ENCODE measurements around the gene KCNS3.
A peak's percentile ranks its signal among the peaks of the same experiment; 100 is the strongest.

The KCNS3 gene

GRCh38 chr2:17879137-17879912 is 858 bp downstream of the KCNS3 start:
- peak; percentile 64 for DNase-seq

GRCh38 chr2:17879913-17880274 is 1.4 kb downstream of the KCNS3 start:
- no peak for DNase-seq

- no peak for DNase-seq
Measured at GRCh38 chr2:17892770-17893534, 14.5 kb downstream of the KCNS3 start.

GRCh38 chr2:17894005-17894404 is 15.5 kb downstream of the KCNS3 start:
- no peak for DNase-seq

- DNase-seq = no peak
Measured at GRCh38 chr2:17894556-17894955, 16.1 kb downstream of the KCNS3 start.

GRCh38 chr2:17899871-17900270 is 21.4 kb downstream of the KCNS3 start:
- no peak for DNase-seq

GRCh38 chr2:17901246-17901645 is 22.8 kb downstream of the KCNS3 start:
- DNase-seq = no peak

GRCh38 chr2:17910980-17911379 is 32.5 kb downstream of the KCNS3 start:
- no peak for DNase-seq

- DNase-seq = no peak
Measured at GRCh38 chr2:17911491-17912260, 33.2 kb downstream of the KCNS3 start.

- no peak for DNase-seq
Measured at GRCh38 chr2:17912266-17912691, 33.8 kb downstream of the KCNS3 start.

GRCh38 chr2:17915099-17915498 is 36.6 kb downstream of the KCNS3 start:
- no peak for DNase-seq

GRCh38 chr2:17915811-17916518 is 37.5 kb downstream of the KCNS3 start:
- DNase-seq = no peak

- DNase-seq = no peak
Measured at GRCh38 chr2:17916584-17916983, 38.1 kb downstream of the KCNS3 start.

GRCh38 chr2:17918789-17919188 is 40.3 kb downstream of the KCNS3 start:
- DNase-seq = no peak

GRCh38 chr2:17930773-17931172 is 52.3 kb downstream of the KCNS3 start:
- DNase-seq = no peak

GRCh38 chr2:17933256-17933655 is 54.8 kb downstream of the KCNS3 start:
- DNase-seq = no peak

- DNase-seq = peak; percentile 80
Measured at GRCh38 chr2:17934721-17935120, 56.3 kb downstream of the KCNS3 start.

- no peak for DNase-seq
Measured at GRCh38 chr2:17935242-17935885, 56.9 kb downstream of the KCNS3 start.

- no peak for DNase-seq
Measured at GRCh38 chr2:17936599-17936998, 58.1 kb downstream of the KCNS3 start.

GRCh38 chr2:17940091-17940630 is 61.7 kb downstream of the KCNS3 start:
- DNase-seq = no peak

- DNase-seq = no peak
Measured at GRCh38 chr2:17943444-17943843, 65.0 kb downstream of the KCNS3 start.

GRCh38 chr2:17947113-17947512 is 68.6 kb downstream of the KCNS3 start:
- DNase-seq = no peak
